ENCODE measurements around the gene CST3. TPM values are rescaled to one million over a fixed set of nuclear protein-coding genes. Genes with fewer than 3 reads are reported as not detected.

Gene CST3
- total RNA-seq, 1 donor from 2014 or later = 2,609 TPM

DNA sequence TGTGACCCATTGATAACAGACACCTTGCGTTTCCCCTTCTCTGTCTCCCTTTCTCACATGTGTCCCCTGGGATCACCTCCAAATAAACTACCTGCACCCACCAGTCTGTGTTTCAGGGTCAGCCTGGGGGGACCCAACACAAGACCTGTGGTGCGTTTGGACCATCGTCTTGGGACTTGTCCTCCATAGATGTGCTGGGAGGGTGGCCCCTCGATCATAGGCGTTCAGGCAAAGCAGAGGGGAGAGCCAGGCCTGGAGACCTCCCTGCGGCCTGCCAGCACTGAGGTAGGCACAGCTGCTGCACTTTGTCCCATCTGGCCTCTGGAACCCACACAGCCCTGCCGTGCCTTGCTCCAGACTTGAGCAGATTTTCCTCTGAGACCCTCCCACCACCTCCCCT lies 50.1 kb downstream of the CST3 start:
- TF ChIP-seq, protein P1, sequence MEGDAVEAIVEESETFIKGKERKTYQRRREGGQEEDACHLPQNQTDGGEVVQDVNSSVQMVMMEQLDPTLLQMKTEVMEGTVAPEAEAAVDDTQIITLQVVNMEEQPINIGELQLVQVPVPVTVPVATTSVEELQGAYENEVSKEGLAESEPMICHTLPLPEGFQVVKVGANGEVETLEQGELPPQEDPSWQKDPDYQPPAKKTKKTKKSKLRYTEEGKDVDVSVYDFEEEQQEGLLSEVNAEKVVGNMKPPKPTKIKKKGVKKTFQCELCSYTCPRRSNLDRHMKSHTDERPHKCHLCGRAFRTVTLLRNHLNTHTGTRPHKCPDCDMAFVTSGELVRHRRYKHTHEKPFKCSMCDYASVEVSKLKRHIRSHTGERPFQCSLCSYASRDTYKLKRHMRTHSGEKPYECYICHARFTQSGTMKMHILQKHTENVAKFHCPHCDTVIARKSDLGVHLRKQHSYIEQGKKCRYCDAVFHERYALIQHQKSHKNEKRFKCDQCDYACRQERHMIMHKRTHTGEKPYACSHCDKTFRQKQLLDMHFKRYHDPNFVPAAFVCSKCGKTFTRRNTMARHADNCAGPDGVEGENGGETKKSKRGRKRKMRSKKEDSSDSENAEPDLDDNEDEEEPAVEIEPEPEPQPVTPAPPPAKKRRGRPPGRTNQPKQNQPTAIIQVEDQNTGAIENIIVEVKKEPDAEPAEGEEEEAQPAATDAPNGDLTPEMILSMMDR (IDR thresholded peaks at IDR 0.05) = no peak
- H3K4me3 ChIP-seq = no peak overlapping the region
- H3K4me1 ChIP-seq = no peaks in the 10 kb centered on the region
- intact Hi-C loops (cut with DNase I) = no loop called here
- H3K27me3 ChIP-seq = no peaks in the 10 kb centered on the region
- no peaks in the 10 kb centered on the region for H3K9me3 ChIP-seq
- H3K36me3 ChIP-seq = no peaks in the 10 kb centered on the region
- DNase-seq (ENCODE audit: low spot score in 2 of 2) = no peak
- no peak overlapping the region for H3K27ac ChIP-seq

DNA sequence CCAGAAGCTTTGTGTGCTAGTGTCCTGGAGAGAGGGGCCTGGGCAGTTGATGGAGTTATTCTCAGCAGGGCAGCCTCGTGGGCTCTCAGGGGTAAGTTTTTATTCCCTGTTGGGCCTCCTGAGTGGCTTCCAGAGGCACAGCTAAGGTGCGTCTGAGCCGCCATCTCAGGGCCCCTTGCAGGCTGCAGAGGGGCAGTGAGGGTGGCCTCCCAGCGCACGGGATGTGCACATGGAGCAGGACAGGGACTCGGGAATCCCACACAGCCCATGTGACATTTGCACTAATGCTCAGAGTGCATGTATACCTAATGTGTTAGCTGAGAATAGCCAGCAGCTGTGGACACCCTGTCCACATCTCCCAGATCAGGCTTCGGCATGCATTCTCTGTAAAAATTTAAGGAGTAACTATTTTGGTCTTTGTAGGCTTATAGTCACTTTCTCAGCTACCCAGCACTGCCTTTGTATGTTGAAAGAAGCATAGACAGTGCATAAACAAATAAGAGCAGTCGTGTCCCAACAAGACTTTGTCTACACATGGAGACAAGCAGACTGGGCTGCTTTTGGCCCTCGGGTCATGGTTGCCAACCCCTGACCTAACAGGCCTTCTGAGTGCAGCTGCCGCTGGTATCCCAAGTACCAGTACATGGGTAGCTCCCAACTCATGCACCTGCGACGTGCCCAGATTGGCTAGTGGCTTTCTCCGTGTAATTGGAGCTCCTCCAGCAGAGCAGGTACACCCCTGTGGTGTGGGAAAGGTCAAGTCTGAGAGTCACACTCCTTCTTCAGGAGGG lies 50.8 kb downstream of the CST3 start:
- intact Hi-C loops (cut with DNase I) = no loop called here
- Histone ChIP-seq H3K4me1 (no peaks in the 10 kb centered on the region), H3K4me3 (no peak overlapping the region), H3K36me3 (no peaks in the 10 kb centered on the region), H3K27me3 (no peaks in the 10 kb centered on the region), H3K27ac (no peak overlapping the region), H3K9me3 (no peaks in the 10 kb centered on the region)
- TF ChIP-seq, protein P1 (IDR thresholded peaks at IDR 0.05) = no peak
- no peak for DNase-seq (ENCODE audit: low spot score in 2 of 2)

DNA sequence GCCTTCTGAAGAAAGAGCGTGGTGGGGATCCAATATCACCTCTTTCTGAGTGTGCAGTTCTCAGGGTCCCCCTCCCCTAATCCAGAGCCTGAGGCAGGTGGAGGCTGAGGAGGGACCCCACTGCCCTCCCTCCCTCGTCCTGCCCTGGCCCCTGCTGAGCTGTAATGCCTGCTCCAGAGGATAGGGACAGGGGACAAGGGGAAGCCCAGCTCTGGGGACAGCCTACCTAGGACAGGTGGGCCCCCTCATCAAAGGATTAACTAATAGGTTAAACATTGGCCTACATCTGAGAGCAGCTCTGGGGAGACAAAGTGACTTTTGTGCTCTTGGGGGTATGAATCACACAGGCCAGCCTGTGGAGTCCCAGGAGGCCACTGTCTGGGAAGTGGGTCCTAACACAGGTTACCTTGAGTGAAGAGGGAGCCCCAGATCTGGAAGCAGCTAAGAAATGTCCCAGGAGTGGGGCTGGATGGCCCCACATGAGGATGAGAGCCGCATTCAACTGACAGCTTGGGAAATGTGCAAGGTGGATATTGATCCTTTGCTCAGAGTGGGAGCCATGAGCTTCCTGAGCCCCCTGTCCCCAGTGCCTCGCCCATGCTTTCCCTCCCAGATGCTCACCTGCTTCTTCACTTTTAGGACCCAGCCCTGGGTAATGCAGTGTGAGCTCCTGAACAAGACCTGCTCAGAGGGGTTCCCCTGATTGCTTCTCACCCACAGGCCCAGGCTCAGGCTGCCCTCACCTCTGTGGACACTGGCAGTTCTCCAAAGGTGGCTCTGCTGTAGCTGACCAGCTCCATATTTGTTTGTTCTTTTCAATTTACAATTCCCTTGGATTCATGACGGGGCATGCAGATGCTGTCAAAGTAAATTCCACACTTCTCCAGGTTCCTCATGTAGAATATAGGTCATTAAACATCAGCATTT lies 51.7 kb downstream of the CST3 start:
- no peaks in the 10 kb centered on the region for H3K27me3 ChIP-seq
- no peak overlapping the region for H3K27ac ChIP-seq
- no peak for DNase-seq (ENCODE audit: low spot score in 2 of 2)
- H3K4me1 ChIP-seq = no peaks in the 10 kb centered on the region
- TF ChIP-seq, protein P1 (IDR thresholded peaks at IDR 0.05) = no peak
- H3K9me3 ChIP-seq = no peaks in the 10 kb centered on the region
- intact Hi-C loops (cut with DNase I) = no loop called here
- no peak overlapping the region for H3K4me3 ChIP-seq
- H3K36me3 ChIP-seq = no peaks in the 10 kb centered on the region

DNA sequence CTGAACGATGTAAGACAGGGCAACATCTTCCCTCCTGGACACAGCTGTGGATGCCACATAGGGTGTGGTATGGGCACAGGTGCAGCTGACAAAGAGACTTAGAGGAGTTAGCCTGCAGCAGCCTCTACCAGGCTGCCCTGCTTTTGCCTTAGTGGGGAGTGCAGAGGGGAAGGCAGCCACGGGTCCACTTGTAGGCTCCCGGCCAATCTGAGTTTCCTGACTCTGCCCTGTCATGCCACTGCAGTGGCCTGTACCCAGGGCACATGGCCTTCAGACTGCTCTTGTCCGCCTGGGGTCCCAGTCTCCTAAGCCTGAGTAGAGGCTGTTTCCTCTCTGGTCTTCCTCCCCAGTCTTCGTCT lies 52.3 kb downstream of the CST3 start:
- Histone ChIP-seq H3K4me1 (no peaks in the 10 kb centered on the region), H3K4me3 (no peak overlapping the region), H3K27me3 (no peaks in the 10 kb centered on the region), H3K9me3 (no peaks in the 10 kb centered on the region), H3K36me3 (no peaks in the 10 kb centered on the region), H3K27ac (no peak overlapping the region)
- no peak for DNase-seq (ENCODE audit: low spot score in 2 of 2)
- TF ChIP-seq, protein P1 (IDR thresholded peaks at IDR 0.05) = no peak
- intact Hi-C loops (cut with DNase I) = no loop called here

DNA sequence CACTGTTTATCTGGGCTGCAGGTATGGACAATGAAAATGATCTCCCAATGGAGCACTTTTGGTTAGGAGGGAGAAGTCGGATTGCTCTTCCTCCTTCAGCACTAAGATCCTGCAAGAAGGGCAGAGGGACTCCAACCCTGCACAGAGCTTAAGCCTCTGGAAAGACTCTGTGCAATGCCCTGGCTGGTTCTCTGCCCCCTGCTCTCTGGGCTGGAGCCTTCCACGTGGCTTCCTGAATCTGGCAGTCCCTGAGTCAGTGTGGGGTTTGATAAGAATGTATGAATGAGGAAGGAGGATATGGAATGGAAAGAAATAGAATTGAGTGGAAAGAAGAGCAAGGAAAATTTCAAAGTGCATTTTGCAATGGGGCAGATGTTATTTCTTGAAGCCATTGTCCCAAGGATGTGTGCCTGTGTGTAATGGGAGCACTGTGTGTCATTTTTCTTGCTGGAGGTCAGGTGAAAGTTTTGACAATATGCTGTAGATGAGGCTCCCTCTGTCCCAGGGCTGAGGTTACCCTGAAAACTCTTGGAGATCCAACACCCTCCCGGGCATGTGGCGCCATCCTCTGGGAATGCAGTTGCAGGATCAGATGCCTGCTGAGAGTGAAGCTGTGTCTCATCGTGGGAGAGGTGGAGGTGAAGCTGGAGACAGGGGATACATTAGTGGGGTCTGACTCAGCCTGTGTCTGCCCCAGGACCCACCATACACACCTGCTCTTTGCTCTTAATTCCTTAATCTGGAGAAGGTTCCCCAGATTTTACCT lies 53.1 kb downstream of the CST3 start:
- DNase-seq (ENCODE audit: low spot score in 2 of 2) = no peak

More for the DNA sequence above, 53.1 kb downstream of the CST3 start:
- no peak overlapping the region for H3K27ac ChIP-seq
- no peaks in the 10 kb centered on the region for H3K36me3 ChIP-seq
- H3K27me3 ChIP-seq = no peaks in the 10 kb centered on the region
- H3K9me3 ChIP-seq = no peaks in the 10 kb centered on the region
- H3K4me3 ChIP-seq = no peak overlapping the region
- TF ChIP-seq, protein P1 (IDR thresholded peaks at IDR 0.05) = no peak
- intact Hi-C loops (cut with DNase I) = no loop called here
- no peaks in the 10 kb centered on the region for H3K4me1 ChIP-seq
